MCF 10A (cell line): ENCODE results near the gene GALNT1. TPM values are rescaled to one million over a fixed set of nuclear protein-coding genes. Genes with fewer than 3 reads are reported as not detected.

Experiments used
- BruUV-seq: library from RNA; stranded (reverse); fragments of 400-500 nt; replicated peaks from 2 replicates; lab custom pipeline; 2021; lab: Mats Ljungman, UMichigan
- CTCF ChIA-PET: fragments of 300-600 bp; sonication (Branson Sonifier 250); formaldehyde crosslinking; extraction: SDS; loops from one replicate; lab custom pipeline; 2021; ENCODE audit warnings: antibody characterized with exemption, inconsistent platforms; lab: Yijun Ruan, JAX
- POLR2A ChIA-PET: fragments of 300-600, 350-650 bp; sonication (Branson Sonifier 250); formaldehyde crosslinking; extraction: SDS; loops from one replicate; lab custom pipeline; 2020; ENCODE audit warnings: antibody characterized with exemption, inconsistent platforms; lab: Yijun Ruan, JAX
- DNase-seq: peaks from one replicate; pipeline ENCODE4 v3.0.0-alpha.2; 2018; ENCODE audit not compliant: unreplicated experiment
- H3K27ac Mint-ChIP-seq: one replicate; pipeline ENCODE4 v1.8.0; 2022; ENCODE audit warnings: mild to moderate bottlenecking, low read depth, mixed read lengths; ENCODE audit not compliant: unreplicated experiment
- H3K27me3 Mint-ChIP-seq: one replicate; pipeline ENCODE4 v1.8.0; 2022; ENCODE audit warnings: mixed read lengths; ENCODE audit not compliant: insufficient read depth, unreplicated experiment
- H3K36me3 Mint-ChIP-seq: one replicate; pipeline ENCODE4 v1.8.0; 2022; ENCODE audit warnings: mild to moderate bottlenecking, moderate library complexity, mixed read lengths; ENCODE audit not compliant: insufficient read depth, unreplicated experiment
- H3K4me1 Mint-ChIP-seq: one replicate; pipeline ENCODE4 v1.8.0; 2022; ENCODE audit warnings: mixed read lengths; ENCODE audit not compliant: insufficient read depth, unreplicated experiment
- H3K4me3 Mint-ChIP-seq: one replicate; pipeline ENCODE4 v1.8.0; 2022; ENCODE audit warnings: mild to moderate bottlenecking, moderate library complexity, mixed read lengths; ENCODE audit not compliant: unreplicated experiment
- H3K9me3 Mint-ChIP-seq: one replicate; pipeline ENCODE4 v1.8.0; 2022; ENCODE audit warnings: mixed read lengths; ENCODE audit not compliant: unreplicated experiment
- CTCF ChIP-seq: fragments of 200-600 bp; IDR thresholded peaks from one replicate; pipeline ENCODE4 v1.8.0; 2022; ENCODE audit warnings: antibody characterized with exemption, mild to moderate bottlenecking; ENCODE audit not compliant: unreplicated experiment
- intact Hi-C: fragments of 100-400 bp; cut with micrococcal nuclease; formaldehyde crosslinking; loops from 2 replicates; pipeline ENCODE4 v1.14.1; 2022
- total RNA-seq: library from RNA; stranded (reverse); gene quantifications from 2 replicates; pipeline ENCODE4 v1.2.3, GENCODE V29; 2022

The GALNT1 gene
- total RNA-seq, 1 experiment from 2014 or later: 71.0 TPM

- CTCF ChIA-PET: interaction anchor here (1.5 kb wide), 1 partner anchor 303 kb away, joined by 5 read pairs; no protein-coding TSS in a partner anchor
- TF ChIP-seq CTCF: no peak
Observed at GRCh38 chr18:35689728-35690127, 108.2 kb downstream of the GALNT1 start.

GRCh38 chr18:35691625-35692024, 110.1 kb downstream of the GALNT1 start:
- no peak for DNase-seq
- Mint-ChIP-seq H3K4me1 (peaks cover 4% of the 10 kb centered on the region), H3K4me3 (no peak overlapping the region), H3K36me3 (peaks cover 10% of the 10 kb centered on the region), H3K9me3 (no peaks in the 10 kb centered on the region), H3K27ac (no peak overlapping the region), H3K27me3 (no peaks in the 10 kb centered on the region)
- ChIA-PET POLR2A (interaction anchor here (1.2 kb wide), 1 partner anchor 11 kb away, joined by 3 read pairs; no protein-coding TSS in a partner anchor), CTCF (no interaction called here)
- intact Hi-C loops: no loop called here
- TF ChIP-seq CTCF: no peak
- BruUV-seq: no TSS peak

More at GRCh38 chr18:35689728-35690127, 108.2 kb downstream of the GALNT1 start:
- no peak for DNase-seq
- Mint-ChIP-seq H3K9me3 (no peaks in the 10 kb centered on the region), H3K27ac (no peak overlapping the region), H3K27me3 (no peaks in the 10 kb centered on the region), H3K4me1 (peaks cover 4% of the 10 kb centered on the region), H3K36me3 (peaks cover 10% of the 10 kb centered on the region), H3K4me3 (no peak overlapping the region)
- POLR2A ChIA-PET: no interaction called here
- intact Hi-C loops: no loop called here
- BruUV-seq: no TSS peak

GRCh38 chr18:35692866-35693265, 111.3 kb downstream of the GALNT1 start:
- no peak for TF ChIP-seq CTCF
- H3K9me3 Mint-ChIP-seq: no peaks in the 10 kb centered on the region
- peaks cover 10% of the 10 kb centered on the region for H3K36me3 Mint-ChIP-seq
- H3K27me3 Mint-ChIP-seq: no peaks in the 10 kb centered on the region
- POLR2A ChIA-PET: no interaction called here
- H3K4me1 Mint-ChIP-seq: peaks cover 4% of the 10 kb centered on the region
- no TSS peak for BruUV-seq
- H3K4me3 Mint-ChIP-seq: no peak overlapping the region
- no peak for DNase-seq
- intact Hi-C loops: no loop called here
- CTCF ChIA-PET: no interaction called here
- H3K27ac Mint-ChIP-seq: no peak overlapping the region

GRCh38 chr18:35693829-35694228, 112.3 kb downstream of the GALNT1 start:
- Mint-ChIP-seq H3K4me3 (no peak overlapping the region), H3K9me3 (no peaks in the 10 kb centered on the region), H3K36me3 (peaks cover 10% of the 10 kb centered on the region), H3K27ac (no peak overlapping the region), H3K27me3 (no peaks in the 10 kb centered on the region), H3K4me1 (peaks cover under 1% of the 10 kb centered on the region)
- intact Hi-C loops: no loop called here
- no TSS peak for BruUV-seq
- TF ChIP-seq CTCF: no peak
- ChIA-PET CTCF (no interaction called here), POLR2A (no interaction called here)
- no peak for DNase-seq
